ENCODE data around the gene CCDC92. TPM values are rescaled to one million over a fixed set of nuclear protein-coding genes. Genes with fewer than 3 reads are reported as not detected.

The CCDC92 gene
- total RNA-seq, 1 donor from 2014 or later = 38.9 TPM

DNA sequence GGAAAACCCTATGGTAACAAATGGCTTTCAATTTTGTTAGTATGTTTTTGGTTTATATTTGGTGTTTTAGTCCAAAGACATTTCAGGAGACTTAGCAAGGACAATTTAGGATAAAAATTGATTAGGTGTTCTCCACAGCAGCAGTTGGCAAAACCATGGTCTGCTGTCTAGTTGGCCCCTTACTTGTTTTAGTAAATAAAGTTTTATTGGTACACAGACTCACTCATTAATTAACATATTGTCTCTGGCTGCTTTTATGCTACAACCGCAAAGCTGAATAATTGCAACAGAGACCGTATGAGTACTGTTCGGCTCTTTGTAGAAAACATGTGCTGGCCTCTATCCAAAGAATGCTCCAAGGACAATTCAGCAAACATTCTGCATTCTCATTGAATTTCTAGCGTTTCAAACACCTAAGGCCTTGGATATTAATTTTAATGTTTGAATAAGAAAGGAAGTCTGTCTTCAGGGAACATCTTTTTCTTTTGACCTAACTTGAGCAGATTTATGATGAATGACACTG lies 77.7 kb downstream of the CCDC92 start:
- Histone ChIP-seq H3K4me2 (ENCODE audit: low read length) (no peak overlapping the region), H3K27ac (ENCODE audit: low read depth, low read length) (no peak overlapping the region), H3K4me3 (ENCODE audit: insufficient read depth, low read depth, low read length) (no peak overlapping the region), H3K27me3 (ENCODE audit: insufficient read depth, low read length) (no peaks in the 10 kb centered on the region), H3K36me3 (ENCODE audit: insufficient read depth, low read length) (no peaks in the 10 kb centered on the region), H4K20me1 (ENCODE audit: insufficient read depth, low read length) (no peaks in the 10 kb centered on the region), H2AFZ (ENCODE audit: low read depth, low read length) (no peak overlapping the region), H3K9me3 (ENCODE audit: insufficient read depth, low read depth, low read length) (peaks cover 4% of the 10 kb centered on the region), H3K9ac (ENCODE audit: low read length) (no peak overlapping the region), H3K79me2 (ENCODE audit: insufficient read depth, low read length) (no peaks in the 10 kb centered on the region), H3K4me1 (ENCODE audit: insufficient read depth, low read length) (peaks cover 11% of the 10 kb centered on the region)
- DNase-seq (ENCODE audit: low read depth) (no peak), FAIRE-seq (no peak)
- H3K27me3 Mint-ChIP-seq (ENCODE audit: low read depth, unreplicated experiment) = peaks cover 21% of the 10 kb centered on the region
- H3K9me3 Mint-ChIP-seq (ENCODE audit: unreplicated experiment) = peaks cover 7% of the 10 kb centered on the region
- TF ChIP-seq, protein P1, sequence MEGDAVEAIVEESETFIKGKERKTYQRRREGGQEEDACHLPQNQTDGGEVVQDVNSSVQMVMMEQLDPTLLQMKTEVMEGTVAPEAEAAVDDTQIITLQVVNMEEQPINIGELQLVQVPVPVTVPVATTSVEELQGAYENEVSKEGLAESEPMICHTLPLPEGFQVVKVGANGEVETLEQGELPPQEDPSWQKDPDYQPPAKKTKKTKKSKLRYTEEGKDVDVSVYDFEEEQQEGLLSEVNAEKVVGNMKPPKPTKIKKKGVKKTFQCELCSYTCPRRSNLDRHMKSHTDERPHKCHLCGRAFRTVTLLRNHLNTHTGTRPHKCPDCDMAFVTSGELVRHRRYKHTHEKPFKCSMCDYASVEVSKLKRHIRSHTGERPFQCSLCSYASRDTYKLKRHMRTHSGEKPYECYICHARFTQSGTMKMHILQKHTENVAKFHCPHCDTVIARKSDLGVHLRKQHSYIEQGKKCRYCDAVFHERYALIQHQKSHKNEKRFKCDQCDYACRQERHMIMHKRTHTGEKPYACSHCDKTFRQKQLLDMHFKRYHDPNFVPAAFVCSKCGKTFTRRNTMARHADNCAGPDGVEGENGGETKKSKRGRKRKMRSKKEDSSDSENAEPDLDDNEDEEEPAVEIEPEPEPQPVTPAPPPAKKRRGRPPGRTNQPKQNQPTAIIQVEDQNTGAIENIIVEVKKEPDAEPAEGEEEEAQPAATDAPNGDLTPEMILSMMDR (IDR thresholded peaks at IDR 0.05; ENCODE audit: insufficient read depth, low read depth, low read length) = no peak
- no peak for TF ChIP-seq EZH2 (IDR thresholded peaks at IDR 0.05; ENCODE audit: insufficient read depth, low read length)
- H3K4me3 Mint-ChIP-seq (ENCODE audit: unreplicated experiment) = no peak overlapping the region
- no peak overlapping the region for H3K27ac Mint-ChIP-seq (ENCODE audit: unreplicated experiment)
- H3K4me1 Mint-ChIP-seq (ENCODE audit: low read depth, unreplicated experiment) = peaks cover 7% of the 10 kb centered on the region
- H3K36me3 Mint-ChIP-seq (ENCODE audit: low read depth, unreplicated experiment) = peaks cover 3% of the 10 kb centered on the region

DNA sequence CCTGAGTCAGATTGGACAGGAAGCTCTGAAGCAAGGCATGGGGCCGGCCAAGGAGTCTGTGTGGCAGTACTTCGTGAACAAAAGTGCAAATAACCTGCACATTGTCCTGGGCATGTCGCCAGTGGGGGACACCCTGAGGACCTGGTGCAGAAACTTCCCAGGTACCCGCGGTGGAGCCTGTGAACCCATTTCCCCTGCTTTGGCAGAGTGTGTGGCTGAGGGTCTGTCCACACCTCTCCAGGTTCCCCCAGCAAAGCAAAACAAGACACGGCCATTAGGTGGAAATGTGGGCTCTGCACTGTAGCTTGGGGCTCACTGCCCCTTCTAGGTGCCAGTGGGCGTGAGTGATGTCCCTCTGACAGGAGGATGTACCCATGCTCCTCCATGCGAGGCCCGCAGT lies 79.4 kb downstream of the CCDC92 start:
- Mint-ChIP-seq H3K4me1 (ENCODE audit: low read depth, unreplicated experiment) (peaks cover 7% of the 10 kb centered on the region), H3K27me3 (ENCODE audit: low read depth, unreplicated experiment) (peaks cover 33% of the 10 kb centered on the region), H3K4me3 (ENCODE audit: unreplicated experiment) (no peak overlapping the region), H3K9me3 (ENCODE audit: unreplicated experiment) (peaks cover 6% of the 10 kb centered on the region), H3K27ac (ENCODE audit: unreplicated experiment) (no peak overlapping the region), H3K36me3 (ENCODE audit: low read depth, unreplicated experiment) (peaks cover 3% of the 10 kb centered on the region)
- Histone ChIP-seq H3K36me3 (ENCODE audit: insufficient read depth, low read length) (no peaks in the 10 kb centered on the region), H3K79me2 (ENCODE audit: insufficient read depth, low read length) (no peaks in the 10 kb centered on the region), H2AFZ (ENCODE audit: low read depth, low read length) (no peak overlapping the region), H3K27me3 (ENCODE audit: insufficient read depth, low read length) (peaks cover 4% of the 10 kb centered on the region), H4K20me1 (ENCODE audit: insufficient read depth, low read length) (no peaks in the 10 kb centered on the region), H3K4me2 (ENCODE audit: low read length) (no peak overlapping the region), H3K9ac (ENCODE audit: low read length) (no peak overlapping the region), H3K27ac (ENCODE audit: low read depth, low read length) (no peak overlapping the region), H3K4me1 (ENCODE audit: insufficient read depth, low read length) (peaks cover 11% of the 10 kb centered on the region), H3K9me3 (ENCODE audit: insufficient read depth, low read depth, low read length) (no peaks in the 10 kb centered on the region), H3K4me3 (ENCODE audit: insufficient read depth, low read depth, low read length) (no peak overlapping the region)
- no peak for TF ChIP-seq EZH2 (IDR thresholded peaks at IDR 0.05; ENCODE audit: insufficient read depth, low read length)
- TF ChIP-seq, protein P1 (IDR thresholded peaks at IDR 0.05; ENCODE audit: insufficient read depth, low read depth, low read length) = no peak
- no peak for DNase-seq (ENCODE audit: low read depth)
- FAIRE-seq = no peak

DNA sequence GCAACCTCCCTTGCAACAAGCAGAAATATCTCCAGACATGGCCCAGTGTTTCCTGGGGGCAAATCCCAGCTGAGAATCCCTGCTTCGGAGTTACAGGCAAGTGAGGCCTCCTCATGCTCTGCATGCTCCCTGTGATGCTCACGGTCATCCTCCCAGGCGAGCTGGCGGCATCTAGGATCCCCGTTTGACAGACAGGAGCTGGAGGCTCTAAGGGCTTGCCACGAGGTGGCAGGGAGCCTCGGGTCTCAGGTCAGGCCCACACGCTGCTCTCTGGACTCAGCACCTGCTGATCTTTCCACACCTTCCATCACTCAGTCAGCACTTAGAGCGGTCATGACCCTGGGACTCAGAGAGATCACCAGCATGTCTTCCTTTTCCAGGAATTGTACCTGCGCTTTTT lies 79.8 kb downstream of the CCDC92 start:
- Histone ChIP-seq H3K9me3 (ENCODE audit: insufficient read depth, low read depth, low read length) (no peaks in the 10 kb centered on the region), H3K9ac (ENCODE audit: low read length) (no peak overlapping the region), H3K4me2 (ENCODE audit: low read length) (no peak overlapping the region), H3K36me3 (ENCODE audit: insufficient read depth, low read length) (no peaks in the 10 kb centered on the region), H4K20me1 (ENCODE audit: insufficient read depth, low read length) (no peaks in the 10 kb centered on the region), H2AFZ (ENCODE audit: low read depth, low read length) (no peak overlapping the region), H3K27me3 (ENCODE audit: insufficient read depth, low read length) (peaks cover 4% of the 10 kb centered on the region), H3K27ac (ENCODE audit: low read depth, low read length) (no peak overlapping the region), H3K4me3 (ENCODE audit: insufficient read depth, low read depth, low read length) (no peak overlapping the region), H3K79me2 (ENCODE audit: insufficient read depth, low read length) (no peaks in the 10 kb centered on the region), H3K4me1 (ENCODE audit: insufficient read depth, low read length) (peaks cover 11% of the 10 kb centered on the region)
- H3K27ac Mint-ChIP-seq (ENCODE audit: unreplicated experiment) = no peak overlapping the region
- H3K36me3 Mint-ChIP-seq (ENCODE audit: low read depth, unreplicated experiment) = peaks cover 3% of the 10 kb centered on the region
- peaks cover 6% of the 10 kb centered on the region for H3K9me3 Mint-ChIP-seq (ENCODE audit: unreplicated experiment)
- TF ChIP-seq, protein P1 (IDR thresholded peaks at IDR 0.05; ENCODE audit: insufficient read depth, low read depth, low read length) = no peak
- TF ChIP-seq EZH2 (IDR thresholded peaks at IDR 0.05; ENCODE audit: insufficient read depth, low read length) = no peak
- H3K4me1 Mint-ChIP-seq (ENCODE audit: low read depth, unreplicated experiment) = peaks cover 7% of the 10 kb centered on the region
- FAIRE-seq (no peak), DNase-seq (ENCODE audit: low read depth) (no peak)
- peaks cover 37% of the 10 kb centered on the region for H3K27me3 Mint-ChIP-seq (ENCODE audit: low read depth, unreplicated experiment)
- no peak overlapping the region for H3K4me3 Mint-ChIP-seq (ENCODE audit: unreplicated experiment)

Data from astrocyte (in vitro differentiated cells and primary cell).